HCT116 (cell line): ENCODE results near the gene PBLD. TPM values are rescaled to one million over a fixed set of nuclear protein-coding genes. Genes with fewer than 3 reads are reported as not detected.

Experiments used
- ATAC-seq: fragments of 200-7000 bp; cut with Tn5 transposase; 2 replicates; pipeline ENCODE4 v1.9.1; 2020; ENCODE audit warnings: mild to moderate bottlenecking, moderate library complexity
- BruUV-seq: library from RNA; stranded (reverse); fragments of 400-500 nt; replicated peaks from 2 replicates; lab custom pipeline; 2021; lab: Mats Ljungman, UMichigan
- CTCF ChIA-PET: fragments of 300-600 bp; sonication (Branson Sonifier 250); formaldehyde crosslinking; loops from one replicate; lab custom pipeline; 2021; ENCODE audit warnings: antibody characterized with exemption; lab: Charles Lee
- POLR2A ChIA-PET: fragments of 300-600, 350-600 bp; sonication (Branson Sonifier 250); formaldehyde crosslinking; loops from one replicate; lab custom pipeline; 2021; ENCODE audit warnings: antibody characterized with exemption; lab: Charles Lee
- RAD21 ChIA-PET, 2 experiments: fragments of 300-600 bp; sonication (Branson Sonifier 250); formaldehyde crosslinking; loops; one replicate each; lab custom pipeline; 2023; ENCODE audit warnings: low total read pairs in 2 of 2; ENCODE audit not compliant: uncharacterized antibody in 2 of 2, unreplicated experiment in 2 of 2, low non-redundant PET in 1 of 2; lab: Charles Lee
- DNase-seq: peaks from one replicate; pipeline ENCODE4 v3.0.0-alpha.2; 2010; ENCODE audit warnings: low read depth, low spot score
- H2AFZ ChIP-seq: fragments of 200-600 bp; shearing (Covaris generic), sonication (generic); 2 replicates; pipeline ENCODE4 v1.6.1; 2017; ENCODE audit warnings: low read depth, mixed run types, mixed read lengths, antibody characterized with exemption, low read length; ENCODE audit not compliant: poor library complexity, severe bottlenecking
- H3K27ac ChIP-seq: 2 replicates; pipeline ENCODE4 v1.5.1; 2012; ENCODE audit warnings: low read depth, low read length
- H3K27me3 ChIP-seq: fragments of 200-600 bp; sonication (generic); 2 replicates; pipeline ENCODE4 v1.6.1; 2016; ENCODE audit warnings: mixed run types, low read length, mixed read lengths; ENCODE audit not compliant: insufficient read depth
- H3K36me3 ChIP-seq, 2 experiments: fragments of 200-500 bp in 1 of 2; fragments of 200-600 bp in 1 of 2; sonication (Bioruptor generic) in 1 of 2; sonication (generic) in 1 of 2; 2 replicates each; pipeline versions ENCODE4 v1.5.1 to v1.6.1; 2014 to 2016; ENCODE audit warnings: low read length in 2 of 2, inconsistent platforms in 1 of 2, mixed read lengths in 1 of 2, mixed run types in 1 of 2; ENCODE audit not compliant: insufficient read depth in 2 of 2, control insufficient read depth in 1 of 2
- H3K4me1 ChIP-seq, 2 experiments: fragments of 200-600 bp in 1 of 2; sonication (generic) in 1 of 2; 2 replicates each; pipeline versions ENCODE4 v1.5.1 to v1.6.1; 2012 to 2017; ENCODE audit warnings: low read length in 2 of 2, inconsistent platforms in 1 of 2, mild to moderate bottlenecking in 1 of 2, mixed read lengths in 1 of 2, mixed run types in 1 of 2, moderate library complexity in 1 of 2; ENCODE audit not compliant: insufficient read depth in 2 of 2, control insufficient read depth in 1 of 2
- H3K4me2 ChIP-seq: fragments of 200-600 bp; sonication (generic); 2 replicates; pipeline ENCODE4 v1.6.1; 2017; ENCODE audit warnings: mixed run types, low read length, mixed read lengths
- H3K4me3 ChIP-seq, 2 experiments: fragments of 200-600 bp in 1 of 2; sonication (generic) in 1 of 2; replicated peaks in 1 of 2; 2 replicates each; pipeline ENCODE4 v1.5.1; 2011 to 2016; ENCODE audit warnings: low read length in 2 of 2, control low read depth in 1 of 2, low read depth in 1 of 2, mild to moderate bottlenecking in 1 of 2, mixed read lengths in 1 of 2, mixed run types in 1 of 2
- H3K79me2 ChIP-seq: fragments of 200-600 bp; sonication (generic); 2 replicates; pipeline ENCODE4 v1.6.1; 2017; ENCODE audit warnings: mild to moderate bottlenecking, mixed run types, low read length, moderate library complexity, mixed read lengths; ENCODE audit not compliant: insufficient read depth
- H3K9ac ChIP-seq: fragments of 200-600 bp; sonication (generic); 2 replicates; pipeline ENCODE4 v1.6.1; 2016; ENCODE audit warnings: low read length, mixed read lengths
- H3K9me2 ChIP-seq: fragments of 200-600 bp; sonication (generic), shearing (Covaris generic); 2 replicates; pipeline ENCODE4 v1.6.1; 2017; ENCODE audit warnings: mixed run types, mild to moderate bottlenecking, moderate library complexity; ENCODE audit not compliant: insufficient read depth
- H3K9me3 ChIP-seq, 2 experiments: fragments of 200-500 bp in 1 of 2; fragments of 200-600 bp in 1 of 2; sonication (Bioruptor generic) in 1 of 2; sonication (generic) in 1 of 2; 2 replicates each; pipeline ENCODE4 v1.6.1; 2014 to 2017; ENCODE audit warnings: low read length in 2 of 2, mixed read lengths in 2 of 2, inconsistent platforms in 1 of 2, low read depth in 1 of 2, mild to moderate bottlenecking in 1 of 2, mixed run types in 1 of 2, moderate library complexity in 1 of 2; ENCODE audit not compliant: control insufficient read depth in 1 of 2, insufficient read depth in 1 of 2
- H4K20me1 ChIP-seq: fragments of 200-600 bp; sonication (generic), shearing (Covaris generic); 2 replicates; pipeline ENCODE4 v1.6.1; 2017; ENCODE audit warnings: mixed run types, mild to moderate bottlenecking, moderate library complexity; ENCODE audit not compliant: insufficient read depth
- CEBPB ChIP-seq: IDR thresholded peaks from 2 replicates; pipeline ENCODE4 v1.6.1; 2012; ENCODE audit warnings: low read depth
- CTCF ChIP-seq, 3 experiments: fragments of 200-600 bp in 1 of 3; sonication (generic) in 1 of 3; IDR thresholded peaks in 2 of 3; conservative IDR thresholded peaks in 1 of 3; 2 replicates each; pipeline ENCODE4 v1.5.1; 2012 to 2017; ENCODE audit warnings: low read depth in 2 of 3, low read length in 2 of 3, antibody characterized with exemption in 1 of 3, borderline replicate concordance in 1 of 3, control low read depth in 1 of 3, mild to moderate bottlenecking in 1 of 3, mixed read lengths in 1 of 3, mixed run types in 1 of 3, moderate library complexity in 1 of 3; ENCODE audit not compliant: insufficient read depth in 1 of 3
- EGR1 ChIP-seq: IDR thresholded peaks from 2 replicates; pipeline ENCODE4 v1.6.1; 2012; ENCODE audit warnings: low read depth
- ELF1 ChIP-seq: IDR thresholded peaks from 2 replicates; pipeline ENCODE4 v1.6.1; 2012; ENCODE audit warnings: low read depth, borderline replicate concordance
- EZH2phosphoT487 ChIP-seq: fragments of 200-600 bp; IDR thresholded peaks from 2 replicates; pipeline ENCODE4 v1.6.1; 2018; ENCODE audit warnings: antibody characterized with exemption, borderline replicate concordance
- SP1 ChIP-seq: IDR thresholded peaks from 2 replicates; pipeline ENCODE4 v1.6.1; 2012; ENCODE audit warnings: low read depth
- YY1 ChIP-seq: IDR thresholded peaks from 2 replicates; pipeline ENCODE4 v1.6.1; 2011; ENCODE audit warnings: low read length, low read depth, moderate library complexity, mild to moderate bottlenecking; ENCODE audit not compliant: insufficient replicate concordance; ENCODE audit errors: extremely low read depth
- intact Hi-C: fragments of 100-400 bp; cut with micrococcal nuclease; formaldehyde crosslinking; loops from 2 replicates; pipeline ENCODE4 v1.10.0; 2022
- total RNA-seq: library from RNA; stranded (reverse); gene quantifications from one replicate; pipeline ENCODE4 v1.2.1, GENCODE V29; 2021; ENCODE audit not compliant: unreplicated experiment
- TF ChIP-seq, protein P1 (sequence below): IDR thresholded peaks from 2 replicates; pipeline ENCODE4 v1.6.1; 2012
- TF ChIP-seq, protein P2 (sequence below): IDR thresholded peaks from 2 replicates; pipeline ENCODE4 v1.6.1; 2012

PBLD gene
- total RNA-seq, 1 experiment from 2014 or later, result 2.2 TPM

GRCh38 chr10:68251151-68251550, 81.6 kb downstream of the PBLD start (continued):
- TF ChIP-seq ELF1 (no peak), EZH2phosphoT487 (no peak), EGR1 (no peak)
- TF ChIP-seq, protein P1, sequence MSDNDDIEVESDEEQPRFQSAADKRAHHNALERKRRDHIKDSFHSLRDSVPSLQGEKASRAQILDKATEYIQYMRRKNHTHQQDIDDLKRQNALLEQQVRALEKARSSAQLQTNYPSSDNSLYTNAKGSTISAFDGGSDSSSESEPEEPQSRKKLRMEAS, result no peak

DNA sequence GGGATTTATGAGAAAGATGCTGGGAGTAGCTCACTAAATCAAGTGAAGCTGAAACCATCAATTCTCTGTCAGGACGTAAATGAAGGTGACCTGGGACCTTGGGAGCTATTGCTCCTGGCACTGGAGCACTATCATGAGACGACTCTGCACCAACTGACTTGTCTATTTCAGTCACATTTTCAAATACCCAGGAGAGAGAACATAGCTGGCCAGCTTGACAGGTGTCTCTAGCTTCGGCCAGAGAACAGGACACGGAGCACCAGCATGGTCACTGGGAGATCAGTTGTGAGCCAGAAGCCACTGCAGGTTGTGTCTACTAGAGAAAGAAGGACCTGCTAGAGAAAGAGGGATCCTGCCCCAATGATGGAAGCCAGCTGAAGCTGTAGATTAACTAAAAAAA, 83.4 kb downstream of the PBLD start:
- no peaks in the 10 kb centered on the region for H3K79me2 ChIP-seq
- CTCF ChIA-PET, result no interaction called here
- BruUV-seq, result no TSS peak
- POLR2A ChIA-PET, result no interaction called here
- TF ChIP-seq CTCF (IDR thresholded peaks at IDR 0.05 in 2 of 3, conservative IDR thresholded peaks at IDR 0.05 in 1 of 3; ENCODE audit: borderline replicate concordance in 1 of 3, insufficient read depth in 1 of 3, low read depth in 2 of 3, low read length in 2 of 3), result no peak
- TF ChIP-seq, protein P2, sequence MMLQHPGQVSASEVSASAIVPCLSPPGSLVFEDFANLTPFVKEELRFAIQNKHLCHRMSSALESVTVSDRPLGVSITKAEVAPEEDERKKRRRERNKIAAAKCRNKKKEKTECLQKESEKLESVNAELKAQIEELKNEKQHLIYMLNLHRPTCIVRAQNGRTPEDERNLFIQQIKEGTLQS, result no peak
- TF ChIP-seq CEBPB, result no peak
- no peak for TF ChIP-seq YY1
- no peak for TF ChIP-seq SP1
- H3K27me3 ChIP-seq, result no peaks in the 10 kb centered on the region
- H3K27ac ChIP-seq, result no peak overlapping the region
- H3K9me3 ChIP-seq, result no peaks in the 10 kb centered on the region
- DNase-seq, result no peak
- no peak overlapping the region for H3K4me2 ChIP-seq
- no peak for ATAC-seq
- RAD21 ChIA-PET, result no interaction called here
- H4K20me1 ChIP-seq, result no peaks in the 10 kb centered on the region
- intact Hi-C loops, result no loop called here
- no peak overlapping the region for H2AFZ ChIP-seq
- H3K9me2 ChIP-seq, result 0 out of 2 replicates have a peak, but pooled peaks cover 5% of the 10 kb centered on the region
- H3K36me3 ChIP-seq, result no peaks in the 10 kb centered on the region
- no peak overlapping the region for H3K4me3 ChIP-seq
- H3K9ac ChIP-seq, result no peak overlapping the region
- no peaks in the 10 kb centered on the region for H3K4me1 ChIP-seq
